ENCODE data around the gene YAF2.

GRCh38 chr12:42260518-42260917, 22.5 kb upstream of the YAF2 start:
- TF ChIP-seq CTCF (IDR thresholded peaks at IDR 0.05; ENCODE audit: low read length) (no peak), EZH2 (IDR thresholded peaks at IDR 0.05; ENCODE audit: borderline replicate concordance, low read length) (no peak)

All from OCI-LY1 (cell line).